IMR-90 (cell line): ENCODE data around the gene KIR3DL1. TPM values are rescaled to one million over a fixed set of nuclear protein-coding genes. Genes with fewer than 3 reads are reported as not detected.
"Not testable (repeated sequence)": the region's sequence is repeated elsewhere in the genome, so short reads cannot be mapped to it uniquely, and the experiment has no call there.

Experiments
- ATAC-seq: fragments of 200-7000 bp; cut with Tn5 transposase; 2 replicates; pipeline ENCODE4 v1.9.1; 2020; ENCODE audit warnings: low read depth, mild to moderate bottlenecking, moderate library complexity
- BruUV-seq: library from RNA; stranded (reverse); fragments of 400-500 nt; replicated peaks from 2 replicates; lab custom pipeline; 2021; lab: Mats Ljungman, UMichigan
- CTCF ChIA-PET: fragments of 300-600 bp; formaldehyde crosslinking; extraction: SDS; loops from one replicate; lab custom pipeline; 2021; ENCODE audit warnings: antibody characterized with exemption; lab: Yijun Ruan, JAX
- POLR2A ChIA-PET: fragments of 300-600 bp; sonication (Branson Sonifier 250); formaldehyde crosslinking; loops from one replicate; lab custom pipeline; 2022; ENCODE audit warnings: antibody characterized with exemption; ENCODE audit not compliant: unreplicated experiment; lab: Charles Lee
- DNase-seq: peaks from one replicate; pipeline ENCODE4 v3.0.0; 2013
- H2AFZ ChIP-seq: replicated peaks from 2 replicates; pipeline ENCODE3; 2013; ENCODE audit warnings: low read length, mild to moderate bottlenecking; ENCODE audit not compliant: poor library complexity
- H2AK5ac ChIP-seq: 2 replicates; pipeline ENCODE4 v1.6.1; 2013; ENCODE audit warnings: low read depth, low read length, inconsistent platforms
- H2AK9ac ChIP-seq: replicated peaks from 2 replicates; pipeline ENCODE3; 2013; ENCODE audit warnings: mild to moderate bottlenecking, low read depth, low read length, moderate library complexity; ENCODE audit not compliant: poor library complexity
- H2BK120ac ChIP-seq: 2 replicates; pipeline ENCODE4 v1.6.1; 2013; ENCODE audit warnings: low read depth, low read length, inconsistent platforms
- H2BK15ac ChIP-seq: 3 replicates; pipeline ENCODE4 v1.6.1; 2013; ENCODE audit warnings: low read depth, low read length, inconsistent platforms
- H2BK20ac ChIP-seq: 2 replicates; pipeline ENCODE4 v1.6.1; 2013; ENCODE audit warnings: low read depth, mild to moderate bottlenecking, inconsistent platforms, low read length, moderate library complexity
- H2BK5ac ChIP-seq: 2 replicates; pipeline ENCODE4 v1.6.1; 2013; ENCODE audit warnings: mild to moderate bottlenecking, low read depth, low read length, inconsistent platforms; ENCODE audit not compliant: poor library complexity, severe bottlenecking
- H3K14ac ChIP-seq: replicated peaks from 2 replicates; pipeline ENCODE4 v1.6.1; 2013; ENCODE audit warnings: low read depth, low read length, inconsistent platforms
- H3K18ac ChIP-seq: 2 replicates; pipeline ENCODE4 v1.6.1; 2013; ENCODE audit warnings: low read depth, low read length, control low read depth
- H3K23ac ChIP-seq: 2 replicates; pipeline ENCODE4 v1.6.1; 2013; ENCODE audit warnings: low read depth, low read length, inconsistent platforms
- H3K27ac ChIP-seq: 2 replicates; pipeline ENCODE4 v1.5.1; 2013; ENCODE audit warnings: mild to moderate bottlenecking, control low read depth, low read length; ENCODE audit not compliant: insufficient read depth
- H3K27me3 ChIP-seq: 2 replicates; pipeline ENCODE4 v1.6.1; 2013; ENCODE audit warnings: low read length; ENCODE audit not compliant: control insufficient read depth, insufficient read depth
- H3K36me3 ChIP-seq: 2 replicates; pipeline ENCODE4 v1.6.1; 2013; ENCODE audit warnings: low read length, mixed read lengths; ENCODE audit not compliant: control insufficient read depth, insufficient read depth
- H3K4ac ChIP-seq: 2 replicates; pipeline ENCODE4 v1.6.1; 2013; ENCODE audit warnings: low read depth, low read length, inconsistent platforms
- H3K4me1 ChIP-seq: 2 replicates; pipeline ENCODE4 v1.6.1; 2013; ENCODE audit warnings: low read length, mixed read lengths; ENCODE audit not compliant: control insufficient read depth, insufficient read depth
- H3K4me2 ChIP-seq: 2 replicates; pipeline ENCODE4 v1.6.1; 2013; ENCODE audit warnings: low read depth, mild to moderate bottlenecking, control low read depth, low read length, moderate library complexity
- H3K4me3 ChIP-seq: 2 replicates; pipeline ENCODE4 v1.5.1; 2013; ENCODE audit warnings: low read depth, mild to moderate bottlenecking, control low read depth, low read length, moderate library complexity; ENCODE audit not compliant: insufficient read depth
- H3K56ac ChIP-seq: 2 replicates; pipeline ENCODE4 v1.6.1; 2013; ENCODE audit warnings: low read length, inconsistent platforms; ENCODE audit not compliant: insufficient read depth; ENCODE audit errors: extremely low read depth
- H3K79me1 ChIP-seq, 2 experiments: 2 replicates each; pipeline ENCODE4 v1.6.1; 2013; ENCODE audit warnings: low read length in 2 of 2, inconsistent platforms in 1 of 2, low read depth in 1 of 2
- H3K9ac ChIP-seq: 2 replicates; pipeline ENCODE4 v1.6.1; 2013; ENCODE audit warnings: low read depth, low read length, control low read depth
- H3K9me1 ChIP-seq: 2 replicates; pipeline ENCODE4 v1.6.1; 2013; ENCODE audit warnings: low read length, inconsistent platforms; ENCODE audit not compliant: insufficient read depth
- H3K9me3 ChIP-seq: 2 replicates; pipeline ENCODE4 v1.6.1; 2013; ENCODE audit warnings: low read length; ENCODE audit not compliant: control insufficient read depth, insufficient read depth
- H4K20me1 ChIP-seq: 2 replicates; pipeline ENCODE4 v1.6.1; 2013; ENCODE audit warnings: low read length, inconsistent platforms; ENCODE audit not compliant: insufficient read depth
- H4K5ac ChIP-seq: 2 replicates; pipeline ENCODE4 v1.6.1; 2013; ENCODE audit warnings: mild to moderate bottlenecking, low read depth, low read length, control low read depth
- H4K8ac ChIP-seq, 2 experiments: 2 replicates each; pipeline ENCODE4 v1.6.1; 2013; ENCODE audit warnings: low read depth in 2 of 2, low read length in 2 of 2, control low read depth in 1 of 2, inconsistent platforms in 1 of 2
- H4K91ac ChIP-seq: 2 replicates; pipeline ENCODE4 v1.6.1; 2013; ENCODE audit warnings: low read depth, low read length, inconsistent platforms; ENCODE audit not compliant: insufficient read depth
- WGBS, 2 experiments: methylation state at CpG; one replicate each; pipeline versions ENCODE4 v1.1.5 to v1.1.7; 2013; ENCODE audit warnings: missing lambda C conversion rate in 2 of 2; ENCODE audit not compliant: insufficient read length in 1 of 2; ENCODE audit errors: extremely low coverage in 2 of 2; 5-methylcytosine and 5-hydroxymethylcytosine counted together
- dilution Hi-C: fragments of 300-500 bp; cut with HindIII; formaldehyde crosslinking; loops from one replicate; pipeline ENCODE4 v1.14.3; 2018; ENCODE audit warnings: low sequenced_read_pairs; ENCODE audit not compliant: unreplicated experiment
- in situ Hi-C: fragments of 300-500 bp; cut with MboI; formaldehyde crosslinking; loops from 3 replicates; pipeline ENCODE4 v1.14.3; 2019; ENCODE audit warnings: low sequenced_read_pairs, inconsistent platforms, mixed read lengths
- intact Hi-C: fragments of 100-400 bp; cut with micrococcal nuclease; formaldehyde crosslinking; loops from 2 replicates; pipeline ENCODE4 v1.10.0; 2022
- polyA plus RNA-seq, 3 experiments: library from polyadenylated mRNA; depleted of rRNA; stranded (reverse); fragments of >200 nt; gene quantifications; 2 replicates each; pipeline ENCODE4 v1.2.3, GENCODE V29; 2012; ENCODE audit warnings: low replicate concordance in 1 of 3
- total RNA-seq: library from RNA; depleted of rRNA; stranded (reverse); fragments of >200 nt; gene quantifications from 2 replicates; pipeline ENCODE4 v1.2.3, GENCODE V29; 2012

KIR3DL1 gene
- total and polyA plus RNA-seq, 2 of the 4 experiments (the other 2 are of a cell fraction), result not detected

DNA sequence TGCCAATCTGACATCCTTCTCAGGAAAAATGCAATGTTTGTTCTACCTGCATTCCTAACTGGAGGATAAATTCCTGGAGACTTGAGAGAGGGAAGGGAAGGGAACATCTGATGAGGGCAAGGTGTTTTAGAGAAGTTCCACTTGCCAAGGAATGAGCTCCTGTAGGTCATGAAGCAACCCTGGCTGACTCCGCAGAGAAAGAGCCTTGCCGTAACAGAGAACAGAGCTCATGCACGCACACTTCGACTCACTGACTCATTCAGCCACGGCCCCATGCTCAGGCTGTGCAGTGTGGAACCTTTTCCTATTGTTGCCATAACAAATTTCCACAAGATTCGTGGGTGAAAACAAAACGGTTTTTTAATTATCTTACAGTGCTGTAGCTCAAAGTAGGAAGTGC, 37.4 kb upstream of the KIR3DL1 start:
- H3K56ac ChIP-seq, H4K5ac ChIP-seq, H4K91ac ChIP-seq, H3K27ac ChIP-seq, H4K8ac ChIP-seq, H3K4me2 ChIP-seq, H3K9ac ChIP-seq, H2BK120ac ChIP-seq, H3K79me1 ChIP-seq, H4K20me1 ChIP-seq, CTCF ChIA-PET, H2AK9ac ChIP-seq, H2AFZ ChIP-seq, H3K18ac ChIP-seq, DNase-seq, H3K9me1 ChIP-seq, ATAC-seq, H3K4me3 ChIP-seq, H3K36me3 ChIP-seq, H3K9me3 ChIP-seq, H2BK5ac ChIP-seq, H3K4me1 ChIP-seq, intact Hi-C loops, H3K27me3 ChIP-seq, BruUV-seq, dilution Hi-C loops, H3K4ac ChIP-seq, in situ Hi-C loops, POLR2A ChIA-PET, H2BK20ac ChIP-seq, H3K23ac ChIP-seq, H2AK5ac ChIP-seq, H2BK15ac ChIP-seq, H3K14ac ChIP-seq: not testable (repeated sequence)
- no CpG with 5 or more reads among the region's 7 CpGs for WGBS, 2 experiments

DNA sequence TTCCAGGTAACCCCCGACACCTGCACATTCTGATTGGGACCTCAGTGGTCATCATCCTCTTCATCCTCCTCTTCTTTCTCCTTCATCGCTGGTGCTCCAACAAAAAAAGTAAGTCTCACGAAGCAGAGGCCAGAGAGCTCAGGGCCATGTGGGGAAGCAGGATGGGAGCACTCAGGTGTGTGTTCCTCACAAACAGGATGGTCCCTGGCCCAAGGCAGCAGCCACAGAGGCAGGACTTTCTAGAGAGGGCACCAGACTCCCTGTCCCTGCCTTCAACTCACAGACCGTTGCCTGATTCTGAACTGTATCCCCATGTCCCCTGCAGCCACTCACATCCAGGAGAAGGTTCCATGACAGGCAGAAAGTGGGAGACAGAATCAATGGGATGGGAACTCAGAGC, 33.4 kb upstream of the KIR3DL1 start:
- H4K5ac ChIP-seq, in situ Hi-C loops, H2BK5ac ChIP-seq, H3K23ac ChIP-seq, H2BK120ac ChIP-seq, H3K9me1 ChIP-seq, H3K14ac ChIP-seq, POLR2A ChIA-PET, H3K4me1 ChIP-seq, H2AK5ac ChIP-seq, H2AFZ ChIP-seq, ATAC-seq, H3K56ac ChIP-seq, H3K27ac ChIP-seq, H4K8ac ChIP-seq, H2BK20ac ChIP-seq, H3K27me3 ChIP-seq, CTCF ChIA-PET, H4K20me1 ChIP-seq, H3K9ac ChIP-seq, BruUV-seq, H3K4ac ChIP-seq, H3K79me1 ChIP-seq, dilution Hi-C loops, H3K4me3 ChIP-seq, H3K4me2 ChIP-seq, H3K36me3 ChIP-seq, H4K91ac ChIP-seq, intact Hi-C loops, DNase-seq, H2AK9ac ChIP-seq, H2BK15ac ChIP-seq, H3K18ac ChIP-seq: not testable (repeated sequence)
- peaks cover 13% of the 10 kb centered on the region for H3K9me3 ChIP-seq
- no CpG with 5 or more reads among the region's 4 CpGs for WGBS, 2 experiments
